ENCODE results near the gene MUC7. TPM values are rescaled to one million over a fixed set of nuclear protein-coding genes. Genes with fewer than 3 reads are reported as not detected.

The MUC7 gene
- polyA plus RNA-seq, 1 donor from 2014 or later = not detected

GRCh38 chr4:70473679-70474078 is 1.7 kb downstream of the MUC7 start:
- H3K4me3 ChIP-seq (ENCODE audit: low read length) = no peak overlapping the region
- TF ChIP-seq POLR2AphosphoS5 (IDR thresholded peaks at IDR 0.05) (no peak), RAD21 (conservative IDR thresholded peaks at IDR 0.05) (no peak), SMC3 (conservative IDR thresholded peaks at IDR 0.05; ENCODE audit: poor library complexity) (no peak), EP300 (conservative IDR thresholded peaks at IDR 0.05; ENCODE audit: poor library complexity, severe bottlenecking) (no peak), MXI1 (conservative IDR thresholded peaks at IDR 0.05; ENCODE audit: poor library complexity, severe bottlenecking) (no peak), CTCF (IDR thresholded peaks at IDR 0.05; ENCODE audit: poor library complexity, severe bottlenecking) (no peak), EZH2 (IDR thresholded peaks at IDR 0.05; ENCODE audit: borderline replicate concordance, insufficient read depth, low read length, poor library complexity, severe bottlenecking) (no peak), TAF1 (IDR thresholded peaks at IDR 0.05; ENCODE audit: low read depth) (no peak)
- TF ChIP-seq, protein P1, sequence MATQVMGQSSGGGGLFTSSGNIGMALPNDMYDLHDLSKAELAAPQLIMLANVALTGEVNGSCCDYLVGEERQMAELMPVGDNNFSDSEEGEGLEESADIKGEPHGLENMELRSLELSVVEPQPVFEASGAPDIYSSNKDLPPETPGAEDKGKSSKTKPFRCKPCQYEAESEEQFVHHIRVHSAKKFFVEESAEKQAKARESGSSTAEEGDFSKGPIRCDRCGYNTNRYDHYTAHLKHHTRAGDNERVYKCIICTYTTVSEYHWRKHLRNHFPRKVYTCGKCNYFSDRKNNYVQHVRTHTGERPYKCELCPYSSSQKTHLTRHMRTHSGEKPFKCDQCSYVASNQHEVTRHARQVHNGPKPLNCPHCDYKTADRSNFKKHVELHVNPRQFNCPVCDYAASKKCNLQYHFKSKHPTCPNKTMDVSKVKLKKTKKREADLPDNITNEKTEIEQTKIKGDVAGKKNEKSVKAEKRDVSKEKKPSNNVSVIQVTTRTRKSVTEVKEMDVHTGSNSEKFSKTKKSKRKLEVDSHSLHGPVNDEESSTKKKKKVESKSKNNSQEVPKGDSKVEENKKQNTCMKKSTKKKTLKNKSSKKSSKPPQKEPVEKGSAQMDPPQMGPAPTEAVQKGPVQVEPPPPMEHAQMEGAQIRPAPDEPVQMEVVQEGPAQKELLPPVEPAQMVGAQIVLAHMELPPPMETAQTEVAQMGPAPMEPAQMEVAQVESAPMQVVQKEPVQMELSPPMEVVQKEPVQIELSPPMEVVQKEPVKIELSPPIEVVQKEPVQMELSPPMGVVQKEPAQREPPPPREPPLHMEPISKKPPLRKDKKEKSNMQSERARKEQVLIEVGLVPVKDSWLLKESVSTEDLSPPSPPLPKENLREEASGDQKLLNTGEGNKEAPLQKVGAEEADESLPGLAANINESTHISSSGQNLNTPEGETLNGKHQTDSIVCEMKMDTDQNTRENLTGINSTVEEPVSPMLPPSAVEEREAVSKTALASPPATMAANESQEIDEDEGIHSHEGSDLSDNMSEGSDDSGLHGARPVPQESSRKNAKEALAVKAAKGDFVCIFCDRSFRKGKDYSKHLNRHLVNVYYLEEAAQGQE (IDR thresholded peaks at IDR 0.05; ENCODE audit: borderline replicate concordance) = no peak
- H3K27me3 ChIP-seq (ENCODE audit: insufficient read depth, low read depth, low read length) = no peaks in the 10 kb centered on the region
- no peaks in the 10 kb centered on the region for H3K79me2 ChIP-seq (replicated peaks; ENCODE audit: insufficient read depth, low read length)
- no peaks in the 10 kb centered on the region for H3K9me3 ChIP-seq (ENCODE audit: low read length)
- no peak overlapping the region for H3K9ac ChIP-seq (ENCODE audit: low read length)
- no peaks in the 10 kb centered on the region for H3K9me2 ChIP-seq (ENCODE audit: insufficient read depth, low read length)
- no peaks in the 10 kb centered on the region for H4K20me1 ChIP-seq (ENCODE audit: insufficient read depth)
- no peak overlapping the region for H3K4me2 ChIP-seq (ENCODE audit: low read length)
- no peaks in the 10 kb centered on the region for H3K36me3 ChIP-seq (ENCODE audit: insufficient read depth, low read length)
- no peak overlapping the region for H2AFZ ChIP-seq (ENCODE audit: low read depth, low read length)
- no peak overlapping the region for H3K27ac ChIP-seq (ENCODE audit: low read length)
- no peaks in the 10 kb centered on the region for H3F3A ChIP-seq (ENCODE audit: insufficient read depth, low read length, poor library complexity, severe bottlenecking)

DNA sequence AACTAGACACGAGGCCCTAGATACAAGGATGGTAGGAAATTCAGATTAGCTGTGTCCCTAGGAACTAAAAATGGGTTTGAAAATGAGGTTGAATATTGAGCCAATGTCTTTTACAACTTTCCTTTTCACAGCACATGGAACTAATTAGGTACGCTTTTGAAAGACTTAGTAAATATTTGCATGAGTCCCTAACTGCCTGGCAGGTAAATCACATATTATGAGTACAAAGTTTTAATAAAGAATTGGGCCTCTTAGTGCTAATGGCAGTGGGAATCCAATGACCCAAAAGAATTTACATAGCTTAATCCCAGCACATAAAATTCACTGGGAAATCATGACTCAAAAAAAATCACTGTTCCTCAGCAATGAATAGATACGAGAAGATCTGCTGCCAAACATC is 16.8 kb downstream of the MUC7 start:
- H3K4me2 ChIP-seq (ENCODE audit: low read length) = no peak overlapping the region
- H3K79me2 ChIP-seq (replicated peaks; ENCODE audit: insufficient read depth, low read length) = no peaks in the 10 kb centered on the region
- no peaks in the 10 kb centered on the region for H4K20me1 ChIP-seq (ENCODE audit: insufficient read depth)
- H3F3A ChIP-seq (ENCODE audit: insufficient read depth, low read length, poor library complexity, severe bottlenecking) = no peaks in the 10 kb centered on the region
- H3K9me3 ChIP-seq (ENCODE audit: low read length) = no peaks in the 10 kb centered on the region
- H3K4me3 ChIP-seq (ENCODE audit: low read length) = no peak overlapping the region
- H2AFZ ChIP-seq (ENCODE audit: low read depth, low read length) = no peak overlapping the region
- no peaks in the 10 kb centered on the region for H3K9me2 ChIP-seq (ENCODE audit: insufficient read depth, low read length)
- no peaks in the 10 kb centered on the region for H3K36me3 ChIP-seq (ENCODE audit: insufficient read depth, low read length)
- no peak for TF ChIP-seq POLR2AphosphoS5 (IDR thresholded peaks at IDR 0.05)
- TF ChIP-seq, protein P1 (IDR thresholded peaks at IDR 0.05; ENCODE audit: borderline replicate concordance) = no peak
- TF ChIP-seq EZH2 (IDR thresholded peaks at IDR 0.05; ENCODE audit: borderline replicate concordance, insufficient read depth, low read length, poor library complexity, severe bottlenecking) = no peak
- TF ChIP-seq TAF1 (IDR thresholded peaks at IDR 0.05; ENCODE audit: low read depth) = no peak
- TF ChIP-seq SMC3 (conservative IDR thresholded peaks at IDR 0.05; ENCODE audit: poor library complexity) = no peak
- TF ChIP-seq EP300 (conservative IDR thresholded peaks at IDR 0.05; ENCODE audit: poor library complexity, severe bottlenecking) = no peak
- TF ChIP-seq CTCF (IDR thresholded peaks at IDR 0.05; ENCODE audit: poor library complexity, severe bottlenecking) = no peak
- no peak for TF ChIP-seq MXI1 (conservative IDR thresholded peaks at IDR 0.05; ENCODE audit: poor library complexity, severe bottlenecking)
- no peak for TF ChIP-seq RAD21 (conservative IDR thresholded peaks at IDR 0.05)
- H3K27me3 ChIP-seq (ENCODE audit: insufficient read depth, low read depth, low read length) = no peaks in the 10 kb centered on the region
- no peak overlapping the region for H3K27ac ChIP-seq (ENCODE audit: low read length)
- H3K9ac ChIP-seq (ENCODE audit: low read length) = no peak overlapping the region
